Right lobe of liver (tissue), 6 donors: ENCODE data around the gene MYH10. TPM values are rescaled to one million over a fixed set of nuclear protein-coding genes. Genes with fewer than 3 reads are reported as not detected.

Experiments used
- ATAC-seq, 4 donors: fragments of 200-7000 bp; cut with Tn5 transposase; one replicate each; pipeline ENCODE4 v1.9.1; 2020; ENCODE audit warnings: mild to moderate bottlenecking in 4 of 4, moderate library complexity in 4 of 4
- DNase-seq, 3 donors: peaks; one replicate each; pipeline ENCODE4 v3.0.0-alpha.2; 2020
- H3K27ac ChIP-seq, 3 donors: fragments of 200-600 bp; one replicate each; pipeline ENCODE4 v1.8.0; 2022
- H3K27me3 ChIP-seq, 2 donors: fragments of 200-600 bp; one replicate each; pipeline ENCODE4 v1.8.0; 2022
- H3K36me3 ChIP-seq, 4 donors: fragments of 200-600 bp; sonication (generic) in 1 of 4; one replicate each; pipeline versions ENCODE4 v1.5.1 to v1.8.0; 2017 to 2022; ENCODE audit warnings: control low read depth in 1 of 4
- H3K4me1 ChIP-seq, 4 donors: fragments of 200-600 bp; sonication (generic) in 1 of 4; one replicate each; pipeline versions ENCODE4 v1.5.1 to v1.8.0; 2017 to 2022; ENCODE audit warnings: control low read depth in 1 of 4
- H3K4me3 ChIP-seq, 3 donors: fragments of 200-600 bp; one replicate each; pipeline ENCODE4 v1.8.0; 2022
- H3K9me3 ChIP-seq, 4 donors: fragments of 200-600 bp; sonication (generic) in 1 of 4; one replicate each; pipeline versions ENCODE4 v1.5.1 to v1.8.0; 2017 to 2022; ENCODE audit warnings: control low read depth in 1 of 4
- POLR2A ChIP-seq: fragments of 450-650 bp; IDR thresholded peaks from one replicate; pipeline ENCODE4 v1.6.1; 2017; ENCODE audit warnings: antibody characterized with exemption, mild to moderate bottlenecking
- WGBS: methylation state at CpG from one replicate; pipeline ENCODE4 v1.1.6; 2018; ENCODE audit warnings: low coverage, low lambda C conversion rate; ENCODE audit not compliant: insufficient coverage; ENCODE audit errors: missing lambda C conversion rate; 5-methylcytosine and 5-hydroxymethylcytosine counted together
- intact Hi-C, 2 donors: fragments of 100-400 bp; cut with DNase I; formaldehyde crosslinking; loops; one replicate each; pipeline versions ENCODE4 v1.11.2 to v1.14.1; 2022
- total RNA-seq, 6 experiments: library from RNA; depleted of rRNA in 2 of 6; stranded (reverse); fragments of >200 nt in 2 of 6; fragmentation: NEBNext Ultra II Directional in 3 of 6; extraction: Animal tissue kit (Norgen Biotek cat#: 25700) in 3 of 6; gene quantifications; one replicate each; pipeline versions ENCODE4 v1.1.0 to v1.2.4, GENCODE V29; 2016 to 2023
- TF ChIP-seq, protein P1 (sequence below), 4 donors: fragments of 200-600 bp in 3 of 4; fragments of 450-650 bp in 1 of 4; IDR thresholded peaks; one replicate each; pipeline versions ENCODE4 v1.5.1 to v1.8.0; 2016 to 2022; ENCODE audit warnings: antibody characterized with exemption in 4 of 4, mild to moderate bottlenecking in 2 of 4
- donor health status: DM: no; HTN: yes; CAD: no.
- donor health status: DM: no; HTN: no; CAD: no.
- donor health status: DM: no; HTN: no; CAD: no.
- donor health status: DM: no; HTN: yes; CAD: no.
- donor health status: DM: no; HTN: yes; CAD: no.

Gene MYH10
- total RNA-seq, 6 experiments from 2014 or later = 19.8 to 32.9 (median 24.3) TPM

DNA sequence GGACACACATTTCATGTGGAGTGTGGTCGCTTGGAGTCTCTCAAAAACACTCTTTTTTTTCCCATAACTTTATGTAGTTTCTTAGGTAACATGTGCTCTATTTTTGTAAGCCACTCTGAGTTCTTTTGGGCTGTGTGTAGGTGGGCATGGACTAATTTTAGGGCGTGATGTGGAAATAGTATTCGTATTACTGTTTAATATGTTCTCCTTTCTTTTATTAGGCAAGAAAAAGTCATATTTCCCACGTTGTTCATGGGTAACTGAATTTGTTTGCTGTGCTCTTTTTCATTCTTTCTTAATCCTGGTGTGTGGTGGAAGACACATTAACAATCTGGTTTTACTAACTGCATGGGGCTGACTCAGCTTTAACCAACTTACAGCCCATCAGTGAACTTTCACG lies 167.4 kb downstream of the MYH10 start:
- DNase-seq = no peak
- TF ChIP-seq, protein P1, sequence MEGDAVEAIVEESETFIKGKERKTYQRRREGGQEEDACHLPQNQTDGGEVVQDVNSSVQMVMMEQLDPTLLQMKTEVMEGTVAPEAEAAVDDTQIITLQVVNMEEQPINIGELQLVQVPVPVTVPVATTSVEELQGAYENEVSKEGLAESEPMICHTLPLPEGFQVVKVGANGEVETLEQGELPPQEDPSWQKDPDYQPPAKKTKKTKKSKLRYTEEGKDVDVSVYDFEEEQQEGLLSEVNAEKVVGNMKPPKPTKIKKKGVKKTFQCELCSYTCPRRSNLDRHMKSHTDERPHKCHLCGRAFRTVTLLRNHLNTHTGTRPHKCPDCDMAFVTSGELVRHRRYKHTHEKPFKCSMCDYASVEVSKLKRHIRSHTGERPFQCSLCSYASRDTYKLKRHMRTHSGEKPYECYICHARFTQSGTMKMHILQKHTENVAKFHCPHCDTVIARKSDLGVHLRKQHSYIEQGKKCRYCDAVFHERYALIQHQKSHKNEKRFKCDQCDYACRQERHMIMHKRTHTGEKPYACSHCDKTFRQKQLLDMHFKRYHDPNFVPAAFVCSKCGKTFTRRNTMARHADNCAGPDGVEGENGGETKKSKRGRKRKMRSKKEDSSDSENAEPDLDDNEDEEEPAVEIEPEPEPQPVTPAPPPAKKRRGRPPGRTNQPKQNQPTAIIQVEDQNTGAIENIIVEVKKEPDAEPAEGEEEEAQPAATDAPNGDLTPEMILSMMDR (IDR thresholded peaks at IDR 0.05) = no peak
- TF ChIP-seq POLR2A = no peak
- Histone ChIP-seq H3K4me3 (no peak overlapping the region), H3K36me3 (peaks cover 9 to 65% (median 31%) of the 10 kb centered on the region in 4 donors), H3K27me3 (no peaks in the 10 kb centered on the region), H3K4me1 (peaks cover 0 to 5% (median 0%) of the 10 kb centered on the region in 4 donors), H3K9me3 (no peaks in the 10 kb centered on the region), H3K27ac (no peak overlapping the region)
- WGBS = 63% methylated on average over 5 of the region's 5 CpGs
- ATAC-seq = no peak
- intact Hi-C loops = no loop called here

DNA sequence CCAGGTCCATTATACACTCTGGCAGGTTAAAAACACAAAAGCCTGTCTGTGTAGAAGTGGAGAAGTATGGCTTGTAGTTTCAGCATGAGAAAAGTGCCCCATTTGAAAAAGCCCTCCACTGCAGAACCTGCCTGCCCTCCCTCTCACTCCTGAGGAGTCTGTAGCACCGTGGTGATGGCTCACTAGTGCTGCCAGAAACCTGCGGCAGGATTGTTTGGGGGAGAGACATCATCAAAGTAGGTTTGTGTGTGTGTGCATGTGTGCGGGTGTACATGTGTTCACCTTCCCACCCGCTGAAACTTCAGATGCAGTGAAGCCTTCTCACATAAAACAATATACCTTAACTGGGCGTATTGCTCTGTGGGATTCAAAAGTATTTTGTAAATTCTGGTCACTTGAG lies 168.0 kb downstream of the MYH10 start:
- ATAC-seq = no peak
- intact Hi-C loops = no loop called here
- DNase-seq = no peak
- Histone ChIP-seq H3K36me3 (peaks cover 9 to 64% (median 29%) of the 10 kb centered on the region in 4 donors), H3K4me1 (peaks cover 0 to 5% (median 0%) of the 10 kb centered on the region in 4 donors), H3K9me3 (no peaks in the 10 kb centered on the region), H3K4me3 (no peak overlapping the region), H3K27me3 (no peaks in the 10 kb centered on the region), H3K27ac (no peak overlapping the region)
- TF ChIP-seq, protein P1 (IDR thresholded peaks at IDR 0.05) = no peak
- no peak for TF ChIP-seq POLR2A
- 70% methylated on average over 5 of the region's 5 CpGs for WGBS

DNA sequence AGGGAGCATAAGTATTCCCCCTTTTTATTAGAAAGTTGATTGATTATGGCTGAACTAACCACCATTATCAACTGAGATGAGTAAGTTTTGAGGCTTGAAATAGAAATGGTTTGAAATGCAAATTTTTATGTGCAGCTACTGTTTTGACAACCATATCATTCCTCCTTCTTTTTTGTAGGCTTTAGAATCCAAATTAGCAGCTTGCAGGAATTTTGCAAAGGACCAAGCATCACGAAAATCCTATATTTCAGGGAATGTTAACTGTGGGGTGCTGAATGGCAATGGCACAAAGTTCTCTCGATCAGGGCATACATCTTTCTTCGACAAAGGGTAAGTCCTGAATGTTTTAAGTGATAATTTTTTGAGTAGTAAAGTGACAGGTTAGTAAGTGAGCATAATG lies 170.7 kb downstream of the MYH10 start:
- TF ChIP-seq, protein P1 (IDR thresholded peaks at IDR 0.05) = no peak
- TF ChIP-seq POLR2A = no peak
- intact Hi-C loops = no loop called here
- Histone ChIP-seq H3K4me1 (peaks cover 0 to under 1% (median 0%) of the 10 kb centered on the region in 4 donors), H3K27me3 (no peaks in the 10 kb centered on the region), H3K36me3 (peaks cover 15 to 75% (median 30%) of the 10 kb centered on the region in 4 donors), H3K9me3 (no peaks in the 10 kb centered on the region), H3K27ac (no peak overlapping the region), H3K4me3 (no peak overlapping the region)
- no peak for ATAC-seq
- no peak for DNase-seq
- 96% methylated on average over 3 of the region's 3 CpGs for WGBS

DNA sequence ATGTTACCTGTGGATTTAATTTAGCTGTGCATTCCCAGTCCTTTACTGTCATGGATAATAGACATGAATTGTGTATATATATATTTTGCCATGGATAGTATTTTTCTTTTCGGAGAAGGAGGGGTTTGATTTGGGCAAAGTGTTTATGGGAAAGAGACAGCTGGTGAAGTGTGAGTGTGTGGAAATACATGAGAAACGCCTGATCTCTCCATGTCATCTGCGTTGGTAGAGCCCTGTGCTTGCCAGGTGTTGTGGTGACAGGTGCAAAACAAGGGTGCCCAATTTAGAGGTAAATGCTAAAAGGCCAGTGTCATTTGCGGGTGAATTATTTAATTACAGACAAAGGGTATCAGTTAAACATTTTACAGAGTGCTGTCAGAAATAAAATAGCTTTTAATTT lies 171.4 kb downstream of the MYH10 start:
- H3K4me3 ChIP-seq = no peak overlapping the region
- TF ChIP-seq, protein P1 (IDR thresholded peaks at IDR 0.05) = no peak
- no peak for TF ChIP-seq POLR2A
- 83% methylated on average over 4 of the region's 4 CpGs for WGBS
- intact Hi-C loops = no loop called here
- DNase-seq = no peak
- no peak for ATAC-seq
- peaks cover 15 to 79% (median 32%) of the 10 kb centered on the region in 4 donors for H3K36me3 ChIP-seq
- H3K27me3 ChIP-seq = no peaks in the 10 kb centered on the region
- H3K9me3 ChIP-seq = no peaks in the 10 kb centered on the region
- H3K27ac ChIP-seq = no peak overlapping the region
- H3K4me1 ChIP-seq = no peaks in the 10 kb centered on the region

DNA sequence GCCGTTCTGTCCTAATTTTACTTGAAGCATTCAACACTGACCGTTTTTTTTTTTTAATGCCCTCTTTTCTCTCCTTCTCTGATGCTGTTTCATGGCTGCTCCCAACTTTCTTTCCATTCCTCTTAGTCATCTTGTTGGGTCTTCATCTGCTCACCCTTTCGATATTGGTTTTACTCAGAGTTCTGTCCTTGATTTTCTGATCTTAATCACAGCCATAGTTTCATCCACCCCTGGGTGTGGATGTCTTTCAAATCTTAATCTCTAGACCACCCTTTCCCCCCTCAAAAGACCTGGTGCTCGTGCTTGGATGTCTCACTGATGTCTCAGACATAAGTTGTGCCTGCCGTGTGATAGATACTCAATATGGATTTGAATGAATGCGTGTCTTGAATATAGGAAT lies 172.4 kb downstream of the MYH10 start:
- H3K27me3 ChIP-seq = no peaks in the 10 kb centered on the region
- H3K36me3 ChIP-seq = peaks cover 15 to 81% (median 29%) of the 10 kb centered on the region in 4 donors
- TF ChIP-seq POLR2A = no peak
- TF ChIP-seq, protein P1 (IDR thresholded peaks at IDR 0.05) = no peak
- intact Hi-C loops = no loop called here
- no peak overlapping the region for H3K27ac ChIP-seq
- no peak overlapping the region for H3K4me3 ChIP-seq
- no peaks in the 10 kb centered on the region for H3K4me1 ChIP-seq
- no peak for ATAC-seq
- 81% methylated on average over 6 of the region's 6 CpGs for WGBS
- no peak for DNase-seq
- H3K9me3 ChIP-seq = no peaks in the 10 kb centered on the region
